ENCODE measurements around the gene PRDX4. TPM values are rescaled to one million over a fixed set of nuclear protein-coding genes. Genes with fewer than 3 reads are reported as not detected.

Gene PRDX4
- total and polyA plus RNA-seq, 2 experiments from 2014 or later: 649 to 841 TPM

DNA sequence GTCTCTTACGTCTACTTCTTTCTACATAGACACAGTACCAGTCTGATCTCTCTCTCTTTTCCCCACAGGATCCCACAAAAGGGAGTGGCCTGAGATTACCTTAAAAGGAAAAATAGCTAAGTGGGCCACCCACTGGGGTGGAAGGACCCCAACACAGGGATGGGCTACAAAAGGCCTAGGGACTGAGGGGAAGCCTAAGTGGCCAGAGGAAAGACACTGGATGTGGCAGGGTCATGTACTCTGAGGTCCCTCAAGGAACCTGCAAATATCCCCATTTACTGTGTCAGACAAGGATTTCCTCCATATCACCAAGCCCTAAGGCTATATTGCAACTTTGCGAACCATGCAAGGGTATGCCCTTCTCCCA, 6.5 kb upstream of the PRDX4 start:
- 88% methylated on average over 2 of the region's 2 CpGs for WGBS (ENCODE audit: low lambda C conversion rate, missing lambda C conversion rate)
- no peak overlapping the region for H2AFZ ChIP-seq

DNA sequence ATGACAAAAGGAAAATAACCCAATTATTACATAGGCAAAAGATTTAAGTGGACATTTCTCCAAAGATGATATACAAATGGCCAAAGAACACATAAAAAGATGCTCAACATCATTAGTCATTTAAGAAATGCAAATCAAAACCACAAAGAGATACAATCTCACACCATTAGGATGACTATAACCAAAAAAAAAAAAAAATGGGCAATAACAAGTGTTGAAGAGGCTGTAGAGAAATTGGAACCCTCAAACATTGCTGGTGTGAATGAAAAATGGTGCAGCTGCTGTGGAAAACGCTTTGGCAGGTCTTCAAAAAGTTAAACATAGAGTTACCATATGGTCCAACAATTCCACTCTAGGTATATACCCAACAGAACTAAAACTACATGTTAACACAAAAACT, 5.6 kb upstream of the PRDX4 start:
- no peaks in the 10 kb centered on the region for H3K27me3 ChIP-seq
- TF ChIP-seq EZH2 (IDR thresholded peaks at IDR 0.05; ENCODE audit: borderline replicate concordance) (no peak), EZH2phosphoT487 (IDR thresholded peaks at IDR 0.05; ENCODE audit: low read depth, severe bottlenecking, unreplicated experiment) (no peak)
- TF ChIP-seq, protein P1, sequence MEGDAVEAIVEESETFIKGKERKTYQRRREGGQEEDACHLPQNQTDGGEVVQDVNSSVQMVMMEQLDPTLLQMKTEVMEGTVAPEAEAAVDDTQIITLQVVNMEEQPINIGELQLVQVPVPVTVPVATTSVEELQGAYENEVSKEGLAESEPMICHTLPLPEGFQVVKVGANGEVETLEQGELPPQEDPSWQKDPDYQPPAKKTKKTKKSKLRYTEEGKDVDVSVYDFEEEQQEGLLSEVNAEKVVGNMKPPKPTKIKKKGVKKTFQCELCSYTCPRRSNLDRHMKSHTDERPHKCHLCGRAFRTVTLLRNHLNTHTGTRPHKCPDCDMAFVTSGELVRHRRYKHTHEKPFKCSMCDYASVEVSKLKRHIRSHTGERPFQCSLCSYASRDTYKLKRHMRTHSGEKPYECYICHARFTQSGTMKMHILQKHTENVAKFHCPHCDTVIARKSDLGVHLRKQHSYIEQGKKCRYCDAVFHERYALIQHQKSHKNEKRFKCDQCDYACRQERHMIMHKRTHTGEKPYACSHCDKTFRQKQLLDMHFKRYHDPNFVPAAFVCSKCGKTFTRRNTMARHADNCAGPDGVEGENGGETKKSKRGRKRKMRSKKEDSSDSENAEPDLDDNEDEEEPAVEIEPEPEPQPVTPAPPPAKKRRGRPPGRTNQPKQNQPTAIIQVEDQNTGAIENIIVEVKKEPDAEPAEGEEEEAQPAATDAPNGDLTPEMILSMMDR (IDR thresholded peaks at IDR 0.05; ENCODE audit: poor library complexity): no peak
- H3K4me2 ChIP-seq: no peak overlapping the region
- H4K20me1 ChIP-seq (ENCODE audit: insufficient read depth, poor library complexity, severe bottlenecking): no peaks in the 10 kb centered on the region
- H3K36me3 ChIP-seq (replicated peaks; ENCODE audit: insufficient read depth, low read depth): no peaks in the 10 kb centered on the region
- no peak for DNase-seq (ENCODE audit: low spot score)
- no peaks in the 10 kb centered on the region for H3K79me2 ChIP-seq
- H3K9me2 ChIP-seq (replicated peaks; ENCODE audit: insufficient read depth): no peaks in the 10 kb centered on the region
- no peak overlapping the region for H3K27ac ChIP-seq
- H3K4me1 ChIP-seq (ENCODE audit: insufficient read depth): peaks cover 11% of the 10 kb centered on the region
- H3K4me3 ChIP-seq: no peak overlapping the region
- WGBS (ENCODE audit: low lambda C conversion rate, missing lambda C conversion rate): 66% methylated on average over 1 of the region's 1 CpG
- H2AFZ ChIP-seq: no peak overlapping the region
- no peaks in the 10 kb centered on the region for H3K9me3 ChIP-seq (ENCODE audit: low read depth)

More for the DNA sequence above, 6.5 kb upstream of the PRDX4 start:
- H3K4me2 ChIP-seq: no peak overlapping the region
- no peaks in the 10 kb centered on the region for H4K20me1 ChIP-seq (ENCODE audit: insufficient read depth, poor library complexity, severe bottlenecking)
- peaks cover 18% of the 10 kb centered on the region for H3K4me1 ChIP-seq (ENCODE audit: insufficient read depth)
- peak overlapping the region; percentile 59 for H3K27ac ChIP-seq
- no peaks in the 10 kb centered on the region for H3K79me2 ChIP-seq
- no peaks in the 10 kb centered on the region for H3K27me3 ChIP-seq
- H3K36me3 ChIP-seq (replicated peaks; ENCODE audit: insufficient read depth, low read depth): no peaks in the 10 kb centered on the region
- TF ChIP-seq EZH2phosphoT487 (IDR thresholded peaks at IDR 0.05; ENCODE audit: low read depth, severe bottlenecking, unreplicated experiment) (no peak), EZH2 (IDR thresholded peaks at IDR 0.05; ENCODE audit: borderline replicate concordance) (no peak)
- TF ChIP-seq, protein P1 (IDR thresholded peaks at IDR 0.05; ENCODE audit: poor library complexity): no peak
- no peak for DNase-seq (ENCODE audit: low spot score)
- H3K9me3 ChIP-seq (ENCODE audit: low read depth): no peaks in the 10 kb centered on the region
- H3K4me3 ChIP-seq: no peak overlapping the region
- no peaks in the 10 kb centered on the region for H3K9me2 ChIP-seq (replicated peaks; ENCODE audit: insufficient read depth)

DNA sequence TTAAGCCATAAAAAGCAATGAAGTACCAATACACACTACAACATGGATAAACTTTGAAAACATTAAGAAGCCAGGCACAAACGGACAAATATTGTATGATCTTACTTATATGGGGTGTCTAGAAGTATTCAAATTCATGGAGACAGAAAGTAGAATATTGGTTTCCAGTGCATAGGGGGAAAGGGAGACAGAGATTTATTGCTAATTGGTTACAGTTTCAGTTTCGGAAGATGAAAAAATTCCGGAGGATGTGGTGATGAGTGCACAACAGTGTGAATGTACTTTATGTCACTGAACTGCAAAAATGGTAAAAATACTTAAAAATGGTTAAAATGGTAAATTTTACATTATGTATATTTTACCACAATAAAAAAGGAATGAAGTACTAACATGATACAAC, 5.1 kb upstream of the PRDX4 start:
- no peak overlapping the region for H3K27ac ChIP-seq
- no peaks in the 10 kb centered on the region for H3K9me3 ChIP-seq (ENCODE audit: low read depth)
- no peaks in the 10 kb centered on the region for H3K27me3 ChIP-seq
- no peak overlapping the region for H3K4me2 ChIP-seq
- TF ChIP-seq, protein P1 (IDR thresholded peaks at IDR 0.05; ENCODE audit: poor library complexity): no peak
- TF ChIP-seq EZH2phosphoT487 (IDR thresholded peaks at IDR 0.05; ENCODE audit: low read depth, severe bottlenecking, unreplicated experiment): no peak
- no peak for TF ChIP-seq EZH2 (IDR thresholded peaks at IDR 0.05; ENCODE audit: borderline replicate concordance)
- no peak overlapping the region for H3K4me3 ChIP-seq
- no peaks in the 10 kb centered on the region for H3K79me2 ChIP-seq
- H4K20me1 ChIP-seq (ENCODE audit: insufficient read depth, poor library complexity, severe bottlenecking): no peaks in the 10 kb centered on the region
- no peak overlapping the region for H2AFZ ChIP-seq
- H3K4me1 ChIP-seq (ENCODE audit: insufficient read depth): peaks cover 13% of the 10 kb centered on the region
- no peaks in the 10 kb centered on the region for H3K9me2 ChIP-seq (replicated peaks; ENCODE audit: insufficient read depth)
- no peaks in the 10 kb centered on the region for H3K36me3 ChIP-seq (replicated peaks; ENCODE audit: insufficient read depth, low read depth)
- no peak for DNase-seq (ENCODE audit: low spot score)
- WGBS (ENCODE audit: low lambda C conversion rate, missing lambda C conversion rate): 88% methylated on average over 3 of the region's 3 CpGs

DNA sequence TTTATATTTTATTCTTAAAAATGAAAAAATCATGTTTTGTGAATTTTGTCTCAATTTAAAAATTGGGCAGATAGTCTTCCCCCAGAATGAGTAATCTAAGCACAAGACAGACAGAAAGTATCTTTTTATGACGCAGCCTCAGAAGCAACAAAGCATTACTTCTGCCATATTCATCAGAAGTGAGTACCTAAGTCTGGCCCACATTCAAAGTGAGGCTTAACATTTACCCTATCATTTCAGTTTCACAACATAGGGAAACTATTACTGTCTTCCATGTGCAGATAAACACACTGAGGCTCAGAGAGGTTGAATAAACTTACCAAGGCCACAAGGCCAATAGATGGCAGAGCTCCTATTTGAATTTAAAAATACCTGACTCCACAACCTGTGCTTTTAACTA, 4.4 kb upstream of the PRDX4 start:
- no peaks in the 10 kb centered on the region for H3K9me2 ChIP-seq (replicated peaks; ENCODE audit: insufficient read depth)
- no peaks in the 10 kb centered on the region for H4K20me1 ChIP-seq (ENCODE audit: insufficient read depth, poor library complexity, severe bottlenecking)
- no peaks in the 10 kb centered on the region for H3K9me3 ChIP-seq (ENCODE audit: low read depth)
- no peak overlapping the region for H3K27ac ChIP-seq
- TF ChIP-seq EZH2 (IDR thresholded peaks at IDR 0.05; ENCODE audit: borderline replicate concordance) (no peak), EZH2phosphoT487 (IDR thresholded peaks at IDR 0.05; ENCODE audit: low read depth, severe bottlenecking, unreplicated experiment) (no peak)
- TF ChIP-seq, protein P1 (IDR thresholded peaks at IDR 0.05; ENCODE audit: poor library complexity): no peak
- H2AFZ ChIP-seq: no peak overlapping the region
- no peak overlapping the region for H3K4me3 ChIP-seq
- H3K36me3 ChIP-seq (replicated peaks; ENCODE audit: insufficient read depth, low read depth): no peaks in the 10 kb centered on the region
- no peak overlapping the region for H3K4me2 ChIP-seq
- peaks cover 13% of the 10 kb centered on the region for H3K4me1 ChIP-seq (ENCODE audit: insufficient read depth)
- 90% methylated on average over 1 of the region's 1 CpG for WGBS (ENCODE audit: low lambda C conversion rate, missing lambda C conversion rate)
- H3K79me2 ChIP-seq: no peaks in the 10 kb centered on the region
- no peaks in the 10 kb centered on the region for H3K27me3 ChIP-seq
- no peak for DNase-seq (ENCODE audit: low spot score)

All from hepatocyte (in vitro differentiated cells).